Chondrocyte (in vitro differentiated cells): ENCODE measurements around the gene PSMC3IP. TPM values are rescaled to one million over a fixed set of nuclear protein-coding genes. Genes with fewer than 3 reads are reported as not detected.
A peak's percentile ranks its signal among the peaks of the same experiment; 100 is the strongest.
"Not testable (repeated sequence)": the region's sequence is repeated elsewhere in the genome, so short reads cannot be mapped to it uniquely, and the experiment has no call there.

ENCODE experiments used
- DNase-seq: peaks from one replicate; pipeline ENCODE4 v3.0.0; 2021; ENCODE audit warnings: mixed read lengths, low spot score
- H3K27ac Mint-ChIP-seq: one replicate; pipeline ENCODE4 v1.8.0; 2021; ENCODE audit warnings: mild to moderate bottlenecking, moderate library complexity, mixed read lengths; ENCODE audit not compliant: unreplicated experiment
- H3K27me3 Mint-ChIP-seq: 2 replicates; pipeline ENCODE4 v1.8.0; 2021; ENCODE audit warnings: low read depth, mixed read lengths
- H3K36me3 Mint-ChIP-seq: 2 replicates; pipeline ENCODE4 v1.8.0; 2021; ENCODE audit warnings: low read depth, mixed read lengths
- H3K4me1 Mint-ChIP-seq: 2 replicates; pipeline ENCODE4 v1.8.0; 2021; ENCODE audit warnings: low read depth, mild to moderate bottlenecking, mixed read lengths
- H3K4me3 Mint-ChIP-seq: one replicate; pipeline ENCODE4 v1.8.0; 2021; ENCODE audit warnings: mild to moderate bottlenecking, moderate library complexity, mixed read lengths; ENCODE audit not compliant: unreplicated experiment
- H3K9me3 Mint-ChIP-seq: 2 replicates; pipeline ENCODE4 v1.8.0; 2021; ENCODE audit warnings: low read depth, mixed read lengths
- CTCF ChIP-seq: fragments of 200-600 bp; sonication (generic); IDR thresholded peaks from 2 replicates; pipeline ENCODE4 v1.5.0; 2021; ENCODE audit warnings: antibody characterized with exemption, mild to moderate bottlenecking, moderate library complexity
- total RNA-seq: library from RNA; stranded (reverse); gene quantifications from 3 replicates; pipeline ENCODE4 v1.2.1, GENCODE V29; 2021

PSMC3IP gene
- total RNA-seq, 1 donor from 2014 or later: 4.9 TPM

- DNase-seq: no peak
- peak overlapping the region; percentile 12 for H3K27ac Mint-ChIP-seq
- TF ChIP-seq CTCF: no peak
- no peaks in the 10 kb centered on the region for H3K36me3 Mint-ChIP-seq
- H3K27me3 Mint-ChIP-seq: no peaks in the 10 kb centered on the region
- peak overlapping the region; percentile 88 for H3K4me3 Mint-ChIP-seq
- peaks cover 35% of the 10 kb centered on the region for H3K4me1 Mint-ChIP-seq
- H3K9me3 Mint-ChIP-seq: no peaks in the 10 kb centered on the region
Measured at GRCh38 chr17:42553161-42553818, 24.2 kb downstream of the PSMC3IP start.

- not testable (repeated sequence) for DNase-seq, H3K9me3 Mint-ChIP-seq, H3K36me3 Mint-ChIP-seq, H3K27me3 Mint-ChIP-seq
- Mint-ChIP-seq H3K4me3 (peak within 1 kb of the TSS; percentile 88), H3K4me1 (peaks cover 35% of the 10 kb centered on the region), H3K27ac (peak within 1 kb of the TSS; percentile 54)
Measured at GRCh38 chr17:42552736-42553135, 24.8 kb downstream of the PSMC3IP start, which contains the start of gene HSD17B1. Gene HSD17B1, plus strand, starts transcription at chr17:42552923. Its CDS starts 11 bp downstream, at chr17:42552934.

GRCh38 chr17:42548993-42549755, 28.4 kb downstream of the PSMC3IP start:
- H3K4me3 Mint-ChIP-seq: no peak overlapping the region
- peaks cover 12% of the 10 kb centered on the region for H3K4me1 Mint-ChIP-seq
- H3K9me3 Mint-ChIP-seq: no peaks in the 10 kb centered on the region
- no peak for TF ChIP-seq CTCF
- no peaks in the 10 kb centered on the region for H3K27me3 Mint-ChIP-seq
- H3K27ac Mint-ChIP-seq: no peak overlapping the region
- no peak for DNase-seq
- peaks cover 2% of the 10 kb centered on the region for H3K36me3 Mint-ChIP-seq

- Mint-ChIP-seq H3K4me1 (peaks cover 6% of the 10 kb centered on the region), H3K9me3 (no peaks in the 10 kb centered on the region), H3K27me3 (no peaks in the 10 kb centered on the region), H3K4me3 (no peak overlapping the region), H3K27ac (no peak overlapping the region), H3K36me3 (peaks cover 3% of the 10 kb centered on the region)
- peak; percentile 53 for TF ChIP-seq CTCF
- DNase-seq: no peak
Measured at GRCh38 chr17:42548070-42548837, 29.3 kb downstream of the PSMC3IP start.

GRCh38 chr17:42547698-42548069, 29.8 kb downstream of the PSMC3IP start:
- peaks cover 5% of the 10 kb centered on the region for H3K4me1 Mint-ChIP-seq
- H3K27me3 Mint-ChIP-seq: no peaks in the 10 kb centered on the region
- DNase-seq: no peak
- H3K27ac Mint-ChIP-seq: no peak overlapping the region
- H3K36me3 Mint-ChIP-seq: peaks cover 3% of the 10 kb centered on the region
- H3K4me3 Mint-ChIP-seq: no peak overlapping the region
- H3K9me3 Mint-ChIP-seq: no peaks in the 10 kb centered on the region
- no peak for TF ChIP-seq CTCF
